ENCODE results near the gene ZNRF4. TPM values are rescaled to one million over a fixed set of nuclear protein-coding genes. Genes with fewer than 3 reads are reported as not detected.

ZNRF4 gene
- polyA plus RNA-seq, 3 donors: not detected

- no peak for DNase-seq (ENCODE audit: low read depth in 3 of 3, low spot score in 2 of 3)
Measured at GRCh38 chr19:5501907-5502306, 46.7 kb downstream of the ZNRF4 start.

- no peak for DNase-seq (ENCODE audit: low read depth in 3 of 3, low spot score in 2 of 3)
Measured at GRCh38 chr19:5503598-5503997, 48.4 kb downstream of the ZNRF4 start.

- no peak for DNase-seq (ENCODE audit: low read depth in 3 of 3, low spot score in 2 of 3)
Measured at GRCh38 chr19:5504114-5504513, 48.9 kb downstream of the ZNRF4 start.

Other genes starting within 250 kb of the ZNRF4 start
- gene PTPRS, start 114.6 kb upstream of the ZNRF4 start, polyA plus RNA-seq (ENCODE audit: insufficient read length in 3 of 3): 10 to 100 TPM; 42.1 to 50.6 (median 45.8) TPM
- under 1 TPM; 0.10 to 0.82 (median 0.38) TPM for gene TINCR, start 112.5 kb downstream of the ZNRF4 start, polyA plus RNA-seq (ENCODE audit: insufficient read length in 3 of 3)
- 10 to 100 TPM; 60.0 to 84.7 (median 64.6) TPM for gene SAFB2, start 167.4 kb downstream of the ZNRF4 start, polyA plus RNA-seq (ENCODE audit: insufficient read length in 3 of 3)
- 100 to 1,000 TPM; 128 to 150 (median 134) TPM for gene SAFB, start 167.7 kb downstream of the ZNRF4 start, polyA plus RNA-seq (ENCODE audit: insufficient read length in 3 of 3)
- 10 to 100 TPM; 26.2 to 35.6 (median 27.7) TPM for gene MICOS13, start 225.1 kb downstream of the ZNRF4 start, polyA plus RNA-seq (ENCODE audit: insufficient read length in 3 of 3)
- 10 to 100 TPM in 1 of 3 donors, 1 to 10 TPM in 2; 6.8 to 10.2 (median 8.0) TPM for gene HSD11B1L, start 225.6 kb downstream of the ZNRF4 start, polyA plus RNA-seq (ENCODE audit: insufficient read length in 3 of 3)
- 100 to 1,000 TPM; 492 to 592 (median 586) TPM for gene RPL36, start 234.9 kb downstream of the ZNRF4 start, polyA plus RNA-seq (ENCODE audit: insufficient read length in 3 of 3)